ENCODE data around the gene KDELR1. TPM values are rescaled to one million over a fixed set of nuclear protein-coding genes. Genes with fewer than 3 reads are reported as not detected.
"Not testable (repeated sequence)": the region's sequence is repeated elsewhere in the genome, so short reads cannot be mapped to it uniquely, and the experiment has no call there.

KDELR1 gene
- total RNA-seq, 1 experiment from 2014 or later = 145 TPM

DNA sequence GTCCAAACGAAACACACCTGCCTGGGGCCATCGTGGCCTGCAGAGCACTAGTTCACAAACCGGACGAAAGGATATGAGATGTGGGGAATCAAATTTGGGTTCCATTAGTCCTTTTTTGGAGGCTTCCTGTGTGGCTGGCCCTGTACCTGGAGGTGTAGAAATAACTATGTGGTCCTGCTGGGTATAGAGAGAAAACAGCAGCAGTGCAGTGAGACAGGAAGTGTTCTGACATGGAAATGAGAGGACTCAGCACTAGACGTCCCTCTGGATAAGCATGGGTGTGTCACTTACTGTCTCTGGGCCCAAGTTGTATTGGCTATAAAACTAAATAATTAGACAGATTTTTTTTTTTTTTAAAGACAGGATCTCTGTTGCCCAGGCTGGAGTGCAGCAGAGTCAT, 12.3 kb downstream of the KDELR1 start:
- in situ Hi-C loops (cut with HindIII; ENCODE audit: low sequenced_read_pairs) = no loop called here
- no peak for DNase-seq (ENCODE audit: low spot score)

DNA sequence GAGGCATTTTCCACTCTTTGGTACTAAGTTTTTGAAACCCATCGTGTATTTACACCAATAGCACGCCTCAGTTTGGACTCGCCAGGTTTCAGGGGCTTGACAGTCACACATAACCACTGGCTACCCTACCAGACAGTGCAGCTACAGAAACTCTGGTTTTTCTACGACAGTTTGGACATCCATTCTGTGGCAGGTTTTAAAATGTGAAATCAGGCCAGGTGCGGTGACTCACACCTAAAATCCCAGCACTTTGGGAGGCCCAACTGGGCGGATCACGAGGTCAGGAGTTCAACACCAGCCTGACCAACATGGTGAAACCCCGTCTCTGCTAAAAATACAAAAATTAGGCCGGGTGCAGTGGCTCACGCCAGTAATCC, 13.2 kb downstream of the KDELR1 start:
- DNase-seq (ENCODE audit: low spot score) = no peak
- in situ Hi-C loops (cut with HindIII; ENCODE audit: low sequenced_read_pairs) = no loop called here

DNA sequence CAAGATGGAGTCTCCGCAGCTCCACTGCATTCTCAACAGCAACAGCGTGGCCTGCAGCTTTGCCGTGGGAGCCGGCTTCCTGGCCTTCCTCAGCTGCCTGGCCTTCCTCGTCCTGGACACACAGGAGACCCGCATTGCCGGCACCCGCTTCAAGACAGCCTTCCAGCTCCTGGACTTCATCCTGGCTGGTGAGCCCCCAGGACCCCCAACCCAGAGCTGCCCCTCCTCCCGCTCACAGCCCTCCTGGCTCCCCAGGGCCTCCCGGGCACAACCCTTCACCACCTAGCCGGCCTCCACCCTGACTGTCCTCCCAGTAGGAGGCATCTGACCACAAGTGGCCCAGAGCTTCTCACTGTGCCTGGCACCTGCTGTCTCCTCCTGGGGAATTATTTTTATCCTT, 17.8 kb downstream of the KDELR1 start:
- in situ Hi-C loops (cut with HindIII; ENCODE audit: low sequenced_read_pairs) = no loop called here
- no peak for DNase-seq (ENCODE audit: low spot score)

DNA sequence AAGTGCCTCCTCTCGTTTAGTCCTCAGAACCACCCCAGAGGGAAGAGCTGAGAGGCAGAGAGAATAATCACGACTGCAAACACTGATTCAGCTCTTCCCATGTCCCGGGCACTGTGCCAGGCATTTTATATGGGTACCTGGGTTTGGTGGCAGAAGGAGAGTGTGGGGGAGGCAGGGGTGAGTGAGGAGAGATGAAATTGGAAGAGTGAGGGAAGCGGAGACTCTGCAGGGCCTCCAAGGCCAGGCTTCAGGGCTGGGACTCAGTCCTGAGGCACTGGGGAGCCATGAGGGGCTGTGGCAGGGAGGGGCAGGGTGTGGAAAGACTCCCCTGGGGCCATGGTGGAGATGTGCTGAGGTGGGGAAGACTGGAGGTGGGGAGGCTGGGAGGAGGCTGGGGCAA, 18.4 kb downstream of the KDELR1 start:
- in situ Hi-C loops (cut with HindIII; ENCODE audit: low sequenced_read_pairs) = no loop called here
- peak; percentile 59 for DNase-seq (ENCODE audit: low spot score)

DNA sequence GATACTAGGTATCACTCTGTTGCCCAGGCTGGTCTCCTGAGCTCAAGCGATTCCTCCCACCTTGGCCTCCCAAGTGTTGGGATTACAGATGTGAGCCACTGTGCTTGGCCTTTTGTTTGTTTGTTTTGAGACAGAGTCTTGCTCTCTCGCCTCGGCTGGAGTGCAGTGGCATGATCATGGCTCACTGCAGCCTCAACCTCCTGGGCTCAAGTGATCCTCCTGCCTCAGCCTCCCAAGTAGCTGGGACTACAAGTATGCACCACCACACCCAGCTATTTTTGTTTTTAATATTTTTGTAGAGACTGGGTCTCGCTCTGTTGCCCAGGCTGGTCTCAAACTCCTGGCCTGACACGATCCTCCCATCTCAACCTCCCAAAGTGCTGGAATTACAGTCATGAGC, 19.6 kb downstream of the KDELR1 start:
- in situ Hi-C loops (cut with HindIII; ENCODE audit: low sequenced_read_pairs); DNase-seq (ENCODE audit: low spot score): not testable (repeated sequence)

DNA sequence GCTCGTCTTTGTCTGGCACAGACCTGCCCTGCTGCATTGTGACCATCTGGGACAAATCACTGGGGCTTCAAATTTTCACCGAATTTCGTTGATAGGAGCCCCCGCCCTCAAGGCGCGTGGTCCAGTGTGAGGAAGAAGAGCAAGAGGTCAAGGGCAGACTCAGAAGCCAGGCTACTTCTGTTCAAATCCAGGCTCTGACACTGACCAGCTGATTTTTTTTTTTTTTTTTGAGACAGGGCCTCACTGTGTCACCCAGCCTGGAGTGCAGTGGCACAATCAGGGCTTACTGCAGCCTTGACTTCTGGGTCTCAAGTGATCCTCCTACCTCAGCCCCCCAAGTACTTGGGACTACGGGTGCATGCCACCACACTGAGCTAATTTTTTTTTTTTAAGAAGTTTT, 20.0 kb downstream of the KDELR1 start:
- in situ Hi-C loops (cut with HindIII; ENCODE audit: low sequenced_read_pairs) = no loop called here
- no peak for DNase-seq (ENCODE audit: low spot score)

DNA sequence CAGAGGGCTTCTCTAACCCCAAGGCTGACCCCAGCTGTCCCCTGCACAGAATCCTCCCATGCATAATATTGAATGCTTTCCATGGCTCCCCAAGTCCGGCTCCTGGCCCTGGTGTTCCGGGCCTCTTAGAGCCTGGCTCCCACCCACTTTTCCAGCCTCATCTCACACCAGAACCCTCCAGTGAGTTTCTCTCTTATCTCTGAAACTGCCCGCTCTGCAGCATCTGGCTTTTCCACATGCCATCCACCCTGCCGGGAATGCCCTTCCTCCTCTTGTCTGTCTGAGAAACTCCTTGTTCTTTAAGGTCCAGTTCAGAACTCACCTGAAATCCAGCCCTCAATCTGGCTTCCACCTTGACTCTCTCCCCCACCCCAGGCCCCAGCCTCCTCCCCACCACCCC, 20.4 kb downstream of the KDELR1 start:
- in situ Hi-C loops (cut with HindIII; ENCODE audit: low sequenced_read_pairs) = no loop called here

DNA sequence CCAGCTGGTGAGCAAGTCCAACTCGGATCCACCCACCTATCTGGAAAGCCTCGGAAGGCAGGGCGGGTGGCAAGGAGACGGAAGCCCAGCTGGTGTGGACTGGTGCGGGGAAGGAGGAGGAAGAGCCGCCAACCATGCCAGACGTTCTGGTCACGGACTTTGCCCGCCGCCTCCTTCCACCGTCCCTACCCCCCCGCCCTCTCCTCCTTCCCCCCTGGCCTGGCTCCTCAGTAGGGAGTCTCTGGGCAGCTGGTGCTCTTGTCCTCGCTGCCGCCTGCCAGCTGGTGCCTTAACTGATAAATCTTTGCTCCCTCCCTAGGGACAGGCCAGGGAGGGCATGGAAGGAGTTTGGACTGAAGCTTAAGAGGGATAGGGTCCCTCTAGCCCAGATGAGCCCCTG, 22.4 kb downstream of the KDELR1 start:
- in situ Hi-C loops (cut with HindIII; ENCODE audit: low sequenced_read_pairs) = no loop called here
- no peak for DNase-seq (ENCODE audit: low spot score)

More for the DNA sequence above, 20.4 kb downstream of the KDELR1 start:
- no peak for DNase-seq (ENCODE audit: low spot score)

DNA sequence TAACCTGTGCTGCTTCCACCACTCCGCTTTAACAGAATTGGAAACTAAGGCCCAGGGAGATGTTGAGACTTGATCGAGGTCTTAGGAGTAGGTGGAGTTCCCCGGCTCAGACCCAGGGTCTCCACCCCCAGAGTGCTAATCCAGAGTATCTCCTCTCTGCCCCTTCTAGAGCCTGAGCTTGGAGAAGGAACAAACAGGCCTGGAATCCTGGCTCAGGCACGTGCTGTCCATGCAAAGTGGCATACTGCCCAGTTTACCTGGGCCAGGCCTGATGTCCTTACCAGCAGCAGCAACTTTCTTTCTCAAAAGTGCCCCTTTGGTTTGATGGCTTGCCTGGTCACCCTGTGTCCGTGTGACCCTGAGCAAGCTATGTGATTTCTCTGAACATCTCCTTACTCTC, 23.5 kb downstream of the KDELR1 start:
- in situ Hi-C loops (cut with HindIII; ENCODE audit: low sequenced_read_pairs) = no loop called here
- no peak for DNase-seq (ENCODE audit: low spot score)

DNA sequence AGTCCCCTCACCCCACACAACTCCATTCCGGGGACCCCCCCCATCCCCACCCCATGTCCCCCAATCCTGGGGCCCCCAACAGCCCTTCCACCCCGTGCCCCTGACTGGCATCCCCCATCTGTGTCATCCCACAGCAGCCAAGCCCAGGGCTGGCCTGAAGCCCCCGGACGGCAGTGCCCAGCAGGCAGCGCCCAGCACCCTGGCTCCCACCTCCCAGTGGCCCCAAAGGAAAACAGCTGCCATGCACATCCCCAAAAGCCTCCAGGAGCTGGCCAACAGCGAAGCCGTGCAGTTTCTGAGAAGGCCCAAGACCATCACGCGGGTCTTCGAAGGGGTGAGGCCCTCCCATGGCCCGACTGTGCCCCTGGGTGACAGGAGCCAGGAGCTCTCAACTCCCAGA, 25.7 kb downstream of the KDELR1 start:
- in situ Hi-C loops (cut with HindIII; ENCODE audit: low sequenced_read_pairs) = no loop called here
- DNase-seq (ENCODE audit: low spot score) = no peak

DNA sequence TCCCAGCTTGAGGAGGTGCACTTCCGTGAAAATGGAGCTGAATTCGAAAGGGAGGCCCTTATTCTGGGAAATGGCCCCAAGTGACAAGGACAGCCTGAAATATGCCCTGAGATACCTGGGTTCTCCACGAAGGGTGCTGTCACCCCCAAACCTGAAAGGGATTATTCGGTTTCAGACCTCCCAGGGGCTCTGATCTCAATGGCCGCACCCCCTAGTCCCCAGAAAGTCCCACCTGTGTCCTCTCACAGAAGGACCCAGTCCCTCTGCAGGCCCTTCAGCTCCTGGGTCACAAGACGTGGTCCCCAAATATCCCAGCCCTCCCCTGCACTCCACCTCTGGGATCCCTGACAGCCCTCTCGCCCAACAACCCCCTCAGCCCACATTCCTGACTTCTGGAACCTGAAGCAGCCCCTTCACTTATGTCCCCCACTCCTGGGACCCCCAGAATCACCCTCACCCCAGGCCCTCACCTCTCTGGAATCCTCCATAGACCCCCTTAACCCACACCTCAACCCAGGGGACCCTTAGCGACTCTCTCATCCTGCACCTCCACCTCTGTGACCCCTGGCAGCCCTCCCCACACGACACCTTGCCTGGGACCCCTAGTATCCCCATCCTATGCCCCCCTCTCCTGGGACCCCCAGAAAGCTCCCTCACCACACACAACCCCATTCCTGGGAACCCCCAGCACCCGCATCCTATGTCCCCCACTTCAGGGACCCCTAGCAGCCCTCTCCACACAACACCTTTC, 26.6 kb downstream of the KDELR1 start:
- no peak for DNase-seq (ENCODE audit: low spot score)
- in situ Hi-C loops (cut with HindIII; ENCODE audit: low sequenced_read_pairs) = no loop called here

DNA sequence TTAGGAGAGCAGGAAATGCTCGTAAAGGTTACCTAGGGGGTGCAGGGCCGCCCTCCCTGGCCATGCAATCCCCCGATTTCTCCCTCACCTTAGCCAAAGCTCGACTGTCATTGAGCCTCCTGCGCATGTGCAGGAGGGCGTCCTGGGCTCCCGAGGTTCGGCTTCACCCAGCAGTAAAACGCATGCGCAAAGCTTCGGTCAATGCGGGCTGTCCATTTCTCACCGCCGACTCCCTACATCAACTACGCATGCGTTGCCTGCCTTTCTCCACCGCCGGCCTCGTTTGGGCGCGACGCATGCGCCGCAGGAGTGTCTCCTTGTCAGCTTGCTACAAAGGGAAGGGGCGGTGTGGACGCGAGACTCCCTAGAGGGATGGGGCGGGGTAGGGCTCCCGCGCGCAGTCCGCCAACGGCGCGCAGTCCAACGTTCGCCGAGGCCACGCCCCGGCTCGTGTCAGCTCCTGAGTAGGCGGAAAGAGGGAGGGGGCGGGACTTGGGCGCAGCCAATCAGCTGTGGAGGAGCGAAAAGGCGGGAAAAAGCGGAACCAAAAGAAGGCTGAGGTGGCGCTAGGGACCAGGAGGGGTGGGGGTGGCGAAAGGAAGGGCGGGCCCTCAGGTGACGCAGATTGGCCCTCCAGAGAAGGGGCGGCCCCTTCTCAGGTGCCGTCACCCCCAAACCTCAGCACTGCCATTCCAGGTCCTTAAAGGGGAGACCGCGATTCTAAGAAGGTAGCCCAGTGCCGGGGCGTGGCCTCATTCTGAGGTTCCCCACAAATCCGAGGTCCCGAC, 27.3 kb downstream of the KDELR1 start, which contains the start of the genes SYNGR4 and TMEM143:
Gene SYNGR4 (plus strand): TSS at position 558 of the 788 bp plus-strand sequence. CDS start 1,476 bp downstream, outside the sequence.
Gene TMEM143 (minus strand): TSS at position 131 of the 788 bp plus-strand sequence. CDS start 20 bp downstream, at position 111.
- peak; percentile 100 for DNase-seq (ENCODE audit: low spot score)
- in situ Hi-C loops (cut with HindIII; ENCODE audit: low sequenced_read_pairs) = no loop called here

DNA sequence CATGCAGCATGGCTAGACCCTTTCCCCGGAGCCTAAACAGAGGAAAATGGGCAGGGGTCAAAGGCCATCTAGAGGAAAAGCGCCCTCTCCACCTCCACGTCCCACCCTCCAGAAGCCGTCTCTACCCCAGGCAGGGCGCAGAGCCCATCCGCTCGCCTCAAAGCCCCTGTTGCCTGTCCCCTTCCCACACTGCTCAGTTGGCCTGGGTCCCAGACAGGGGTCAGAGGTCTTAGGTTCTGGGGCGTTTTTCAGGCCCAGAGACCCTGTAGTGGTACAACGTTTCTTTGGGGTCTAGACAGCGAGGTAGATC, 27.9 kb downstream of the KDELR1 start:
- in situ Hi-C loops (cut with HindIII; ENCODE audit: low sequenced_read_pairs) = no loop called here
- DNase-seq (ENCODE audit: low spot score) = no peak

DNA sequence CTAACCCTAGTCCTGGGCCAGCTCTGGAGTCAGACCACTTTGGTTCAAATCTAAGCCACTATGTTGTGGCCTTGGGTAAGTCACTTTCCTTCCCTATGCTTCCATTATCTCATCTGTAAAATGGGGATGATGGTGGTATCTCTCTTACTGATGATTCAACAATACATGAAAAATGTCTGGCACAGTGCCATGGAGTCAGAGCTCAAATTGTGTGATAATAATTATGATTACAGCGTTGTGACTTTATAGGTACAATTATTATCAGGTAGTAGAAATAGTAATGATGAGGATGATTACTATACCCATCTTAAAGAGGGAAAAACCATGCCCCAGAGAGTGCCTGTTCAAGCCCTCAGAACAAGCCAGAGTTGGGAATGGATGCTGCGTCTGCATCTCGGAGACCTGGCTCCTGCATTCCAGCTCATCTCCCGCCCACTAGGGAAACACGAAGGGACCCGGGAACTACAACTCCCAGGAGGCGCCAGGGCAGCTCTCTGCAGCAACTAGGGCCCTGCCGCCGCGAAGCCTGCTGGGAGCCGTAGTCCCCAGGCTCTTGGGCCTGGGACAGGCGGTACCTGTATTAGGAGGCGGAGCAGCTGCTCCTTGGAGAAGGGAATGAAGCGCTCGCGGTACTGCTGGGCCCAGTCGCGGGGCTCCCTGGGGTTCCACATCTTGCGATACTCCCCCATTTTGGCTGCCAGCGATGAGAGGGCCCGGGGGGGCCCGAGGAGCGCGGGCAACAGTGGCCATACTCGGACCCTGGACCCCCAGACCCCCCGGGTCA, 28.4 kb downstream of the KDELR1 start:
- peak; percentile 99 for DNase-seq (ENCODE audit: low spot score)
- in situ Hi-C loops (cut with HindIII; ENCODE audit: low sequenced_read_pairs) = no loop called here

DNA sequence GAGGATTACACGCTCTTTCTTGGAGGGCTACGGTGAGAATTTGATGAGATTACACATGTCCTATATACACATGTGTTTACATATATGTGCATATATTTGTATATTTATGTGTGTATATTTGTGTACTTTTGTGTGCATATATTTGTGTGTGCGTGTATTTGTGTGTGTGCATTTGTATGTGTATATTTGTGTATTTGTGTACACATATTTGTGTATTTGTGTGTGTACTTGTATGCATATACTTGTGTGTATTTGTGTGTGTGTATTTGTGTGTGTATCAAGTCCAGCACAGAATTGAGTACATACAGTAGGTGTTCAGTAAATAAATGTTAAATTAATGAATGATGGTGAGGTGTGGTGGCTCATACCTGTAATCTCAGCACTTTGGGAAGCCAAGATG, 29.4 kb downstream of the KDELR1 start:
- no peak for DNase-seq (ENCODE audit: low spot score)
- in situ Hi-C loops (cut with HindIII; ENCODE audit: low sequenced_read_pairs) = no loop called here

DNA sequence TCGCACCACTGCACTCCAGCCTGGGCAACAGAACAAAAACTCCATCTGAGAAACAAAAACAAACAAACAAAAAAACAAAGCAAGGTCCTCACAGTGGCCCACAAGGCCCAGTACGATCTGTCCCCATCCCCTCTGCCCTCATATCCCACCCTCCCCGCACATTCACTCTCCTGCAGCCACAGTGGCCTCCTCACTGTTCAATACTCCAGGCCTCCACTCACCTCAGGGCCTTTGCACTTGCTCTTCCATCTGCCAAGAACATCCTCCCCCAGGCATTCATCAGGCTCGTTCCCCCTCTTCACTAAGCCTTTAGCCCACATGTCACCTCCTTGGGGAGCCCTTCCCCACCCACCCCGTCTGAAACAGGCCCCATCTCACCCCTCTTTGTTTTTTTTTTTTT, 32.2 kb downstream of the KDELR1 start:
- no peak for DNase-seq (ENCODE audit: low spot score)
- in situ Hi-C loops (cut with HindIII; ENCODE audit: low sequenced_read_pairs) = no loop called here

DNA sequence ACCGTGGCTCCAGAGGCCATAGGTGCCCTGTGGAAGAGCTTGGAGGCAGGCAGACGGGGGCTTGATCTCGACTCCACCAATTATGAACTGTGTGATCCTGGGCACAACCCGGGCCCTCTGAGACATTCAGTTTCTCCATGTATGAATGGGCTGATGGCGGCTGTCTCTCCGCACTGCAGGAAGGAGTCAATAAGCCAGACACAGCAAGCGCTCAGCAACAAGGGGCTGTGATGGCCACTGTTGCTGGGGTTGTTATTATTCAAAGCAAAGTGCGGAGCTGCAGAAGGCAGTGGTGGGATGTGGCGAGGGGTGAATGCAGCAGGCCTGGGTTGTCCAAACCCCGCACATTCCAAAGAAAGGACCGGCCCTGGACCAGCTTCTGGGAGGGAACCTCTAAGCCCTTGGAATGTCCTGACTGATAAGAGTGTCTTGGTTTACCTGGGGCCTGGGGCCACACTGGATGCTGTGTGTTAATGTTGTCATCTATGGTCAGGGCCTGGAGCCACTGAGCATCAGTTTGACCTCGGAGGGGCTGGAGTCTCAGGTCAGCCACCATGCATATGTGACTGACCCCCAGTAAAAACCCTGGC, 35.9 kb downstream of the KDELR1 start:
- in situ Hi-C loops (cut with HindIII; ENCODE audit: low sequenced_read_pairs) = no loop called here
- no peak for DNase-seq (ENCODE audit: low spot score)

DNA sequence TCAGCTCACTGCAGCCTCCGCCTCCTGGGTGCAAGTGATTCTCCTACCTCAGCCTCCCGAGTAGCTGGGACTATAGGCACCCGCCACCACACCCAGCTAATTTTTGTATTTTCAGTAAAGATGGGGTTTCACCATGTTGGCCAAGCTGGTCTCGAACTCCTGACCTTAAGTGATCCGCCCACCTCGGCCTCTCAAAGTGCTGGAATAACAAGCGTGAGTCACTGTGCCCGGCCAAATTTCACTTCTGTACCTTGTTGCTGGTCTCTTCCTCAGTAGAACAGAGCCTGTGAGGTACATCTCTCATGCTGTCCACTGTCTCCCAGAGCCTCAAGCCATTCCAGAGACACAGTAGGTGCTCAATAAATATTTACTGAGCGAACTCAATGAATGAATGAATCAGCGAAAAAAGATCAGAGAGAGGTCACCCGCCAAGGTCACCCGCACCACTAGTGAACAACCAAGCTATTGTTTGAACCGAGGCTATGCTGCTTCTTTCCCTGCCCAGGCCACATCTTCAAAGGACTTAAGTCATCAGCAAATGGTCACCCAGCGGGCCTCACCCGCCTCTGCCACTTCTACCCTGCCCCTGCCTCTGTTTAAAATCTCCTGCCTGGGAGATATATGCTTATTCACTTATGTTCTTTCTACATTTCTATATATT, 36.9 kb downstream of the KDELR1 start:
- in situ Hi-C loops (cut with HindIII; ENCODE audit: low sequenced_read_pairs) = no loop called here
- DNase-seq (ENCODE audit: low spot score) = no peak

DNA sequence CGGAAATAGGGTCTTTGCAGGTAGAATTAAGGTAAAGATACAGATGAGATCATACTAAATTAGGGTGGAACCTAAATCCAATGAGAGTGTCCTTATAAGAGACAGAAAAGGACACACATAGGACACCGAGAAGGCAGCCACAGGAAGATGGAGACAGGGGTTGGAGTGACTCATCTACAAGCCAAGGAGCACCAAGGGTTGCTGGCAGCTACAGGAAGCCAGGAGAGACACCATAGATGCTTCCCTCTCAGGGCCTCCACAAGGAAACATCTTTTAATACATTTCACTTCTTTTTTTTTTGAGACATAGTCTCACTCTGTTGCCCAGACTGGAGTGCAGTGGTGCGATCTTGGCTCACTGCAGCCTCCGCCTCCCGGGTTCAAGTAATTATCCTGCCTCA, 37.7 kb downstream of the KDELR1 start:
- in situ Hi-C loops (cut with HindIII; ENCODE audit: low sequenced_read_pairs) = no loop called here
- DNase-seq (ENCODE audit: low spot score) = no peak

Data from G401 (cell line).